Adrenal gland (tissue), 5 donors: ENCODE data around the gene HSPB9.

Experiments used
- POLR2A ChIP-seq, 2 donors: fragments of 450-650 bp; IDR thresholded peaks; one replicate each; pipeline ENCODE4 v1.6.1; 2017; ENCODE audit warnings: antibody characterized with exemption in 2 of 2, mild to moderate bottlenecking in 2 of 2, moderate library complexity in 1 of 2
- TF ChIP-seq, protein P1 (sequence below), 6 experiments: fragments of 450-650 bp in 4 of 6; fragments of 200-600 bp in 2 of 6; sonication (generic) in 1 of 6; IDR thresholded peaks; 1 replicate in 5 of 6; 2 replicates in 1 of 6; pipeline versions ENCODE4 v1.5.1 to v1.8.0; 2016 to 2021; ENCODE audit warnings: antibody characterized with exemption in 6 of 6, mild to moderate bottlenecking in 2 of 6, moderate library complexity in 1 of 6
- donor health status: DM: no; HTN: no; CAD: no.

GRCh38 chr17:42131232-42131631 lies 8.6 kb downstream of the HSPB9 start:
- TF ChIP-seq, protein P1, sequence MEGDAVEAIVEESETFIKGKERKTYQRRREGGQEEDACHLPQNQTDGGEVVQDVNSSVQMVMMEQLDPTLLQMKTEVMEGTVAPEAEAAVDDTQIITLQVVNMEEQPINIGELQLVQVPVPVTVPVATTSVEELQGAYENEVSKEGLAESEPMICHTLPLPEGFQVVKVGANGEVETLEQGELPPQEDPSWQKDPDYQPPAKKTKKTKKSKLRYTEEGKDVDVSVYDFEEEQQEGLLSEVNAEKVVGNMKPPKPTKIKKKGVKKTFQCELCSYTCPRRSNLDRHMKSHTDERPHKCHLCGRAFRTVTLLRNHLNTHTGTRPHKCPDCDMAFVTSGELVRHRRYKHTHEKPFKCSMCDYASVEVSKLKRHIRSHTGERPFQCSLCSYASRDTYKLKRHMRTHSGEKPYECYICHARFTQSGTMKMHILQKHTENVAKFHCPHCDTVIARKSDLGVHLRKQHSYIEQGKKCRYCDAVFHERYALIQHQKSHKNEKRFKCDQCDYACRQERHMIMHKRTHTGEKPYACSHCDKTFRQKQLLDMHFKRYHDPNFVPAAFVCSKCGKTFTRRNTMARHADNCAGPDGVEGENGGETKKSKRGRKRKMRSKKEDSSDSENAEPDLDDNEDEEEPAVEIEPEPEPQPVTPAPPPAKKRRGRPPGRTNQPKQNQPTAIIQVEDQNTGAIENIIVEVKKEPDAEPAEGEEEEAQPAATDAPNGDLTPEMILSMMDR (IDR thresholded peaks at IDR 0.05) = no peak
- TF ChIP-seq POLR2A (IDR thresholded peaks at IDR 0.05) = no peak
